Gastroesophageal sphincter (tissue), 4 donors: ENCODE data around the gene SEMA6A. TPM values are rescaled to one million over a fixed set of nuclear protein-coding genes. Genes with fewer than 3 reads are reported as not detected.

Experiments used
- ATAC-seq: fragments of 150-250 bp; one replicate; pipeline ENCODE4 v1.9.1; 2016; ENCODE audit warnings: mild to moderate bottlenecking, moderate library complexity
- H3K27ac ChIP-seq, 4 donors: fragments of 200-600 bp; sonication (generic) in 3 of 4; 1 replicate in 3 of 4; 2 replicates in 1 of 4; pipeline ENCODE4 v1.5.1; 2016 to 2019
- H3K27me3 ChIP-seq: fragments of 200-600 bp; sonication (generic); one replicate; pipeline ENCODE4 v1.5.1; 2019
- H3K36me3 ChIP-seq, 2 donors: fragments of 200-600 bp; sonication (generic); one replicate each; pipeline ENCODE4 v1.5.1; 2019; ENCODE audit warnings: control low read depth in 1 of 2
- H3K4me1 ChIP-seq, 3 donors: fragments of 200-600 bp; sonication (generic); 1 replicate in 2 of 3; 2 replicates in 1 of 3; pipeline ENCODE4 v1.5.1; 2016 to 2019; ENCODE audit warnings: control low read depth in 2 of 3
- H3K4me3 ChIP-seq, 2 donors: fragments of 200-600 bp; sonication (generic); one replicate each; pipeline ENCODE4 v1.5.1; 2019; ENCODE audit warnings: mild to moderate bottlenecking in 1 of 2, moderate library complexity in 1 of 2
- H3K9me3 ChIP-seq, 3 donors: fragments of 200-600 bp; sonication (generic); one replicate each; pipeline ENCODE4 v1.5.1; 2017 to 2019; ENCODE audit warnings: control low read depth in 2 of 3
- CTCF ChIP-seq, 4 experiments: fragments of 200-600 bp in 2 of 4; fragments of 450-650 bp in 2 of 4; sonication (generic) in 1 of 4; IDR thresholded peaks; one replicate each; pipeline ENCODE4 v1.5.1; 2017 to 2019; ENCODE audit warnings: antibody characterized with exemption in 4 of 4, mild to moderate bottlenecking in 2 of 4, moderate library complexity in 2 of 4
- EP300 ChIP-seq: sonication (generic); formaldehyde crosslinking; IDR thresholded peaks from one replicate; pipeline ENCODE4 v1.6.1; 2017; ENCODE audit warnings: antibody characterized with exemption, mild to moderate bottlenecking
- POLR2A ChIP-seq, 2 donors: fragments of 450-650 bp; IDR thresholded peaks; one replicate each; pipeline ENCODE4 v1.6.1; 2017; ENCODE audit warnings: antibody characterized with exemption in 2 of 2, mild to moderate bottlenecking in 2 of 2, moderate library complexity in 1 of 2
- POLR2AphosphoS5 ChIP-seq: sonication (generic); formaldehyde crosslinking; IDR thresholded peaks from one replicate; pipeline ENCODE4 v1.6.1; 2017; ENCODE audit warnings: antibody characterized with exemption
- WGBS, 2 donors: methylation state at CpG; one replicate each; pipeline ENCODE4 v1.1.5; 2018; ENCODE audit warnings: low coverage in 1 of 2; 5-methylcytosine and 5-hydroxymethylcytosine counted together
- total RNA-seq, 4 donors: library from RNA; depleted of rRNA; stranded (reverse); fragments of >200 nt; gene quantifications; one replicate each; pipeline ENCODE4 v1.1.0, GENCODE V29; 2016

SEMA6A gene
- total RNA-seq, 4 donors from 2014 or later = 10.9 to 19.8 (median 17.8) TPM

DNA sequence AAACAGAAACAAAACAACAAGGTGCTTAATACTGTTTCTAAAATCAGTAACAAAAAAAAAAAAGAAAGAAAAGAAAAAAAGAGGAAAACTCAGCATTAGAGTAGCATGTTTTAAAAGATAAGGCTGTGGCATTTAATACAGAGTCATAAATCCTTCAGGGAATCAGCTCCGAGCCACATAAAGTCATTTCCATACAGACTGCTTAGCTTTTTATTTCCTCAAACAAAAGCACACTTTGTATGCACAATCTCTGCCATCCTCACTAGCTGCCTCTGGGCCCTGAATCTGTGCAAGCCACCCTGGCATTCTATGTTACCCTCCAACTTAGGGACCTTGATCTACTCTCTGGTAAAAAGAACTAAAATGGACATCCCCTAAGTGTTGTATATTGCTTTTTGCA lies 87.6 kb downstream of the SEMA6A start:
- H3K9me3 ChIP-seq = no peaks in the 10 kb centered on the region
- TF ChIP-seq POLR2AphosphoS5 (no peak), POLR2A (IDR thresholded peaks at IDR 0.05) (no peak), EP300 (no peak), CTCF (IDR thresholded peaks at IDR 0.05) (no peak)
- 65 to 85% methylated on average over 1 of the region's 1 CpG for WGBS, 2 donors
- H3K36me3 ChIP-seq = peaks cover 0 to 68% of the 10 kb centered on the region in 2 donors
- H3K27ac ChIP-seq = no peak overlapping the region
- no peak for ATAC-seq
- no peaks in the 10 kb centered on the region for H3K27me3 ChIP-seq
- no peaks in the 10 kb centered on the region for H3K4me1 ChIP-seq
- H3K4me3 ChIP-seq = no peak overlapping the region

- TF ChIP-seq CTCF (IDR thresholded peaks at IDR 0.05) = no peak
- no peak for TF ChIP-seq POLR2A (IDR thresholded peaks at IDR 0.05)
- TF ChIP-seq EP300 = no peak
- no peak for TF ChIP-seq POLR2AphosphoS5
- Histone ChIP-seq H3K9me3 (no peaks in the 10 kb centered on the region), H3K27ac (no peak overlapping the region), H3K4me1 (no peaks in the 10 kb centered on the region), H3K4me3 (no peak overlapping the region), H3K36me3 (peaks cover 0 to 66% of the 10 kb centered on the region in 2 donors), H3K27me3 (no peaks in the 10 kb centered on the region)
- ATAC-seq = no peak
- WGBS, 2 donors = 83 to 100% methylated on average over 1 to 8 of the region's 8 CpGs
These were observed 88.0 kb downstream of the SEMA6A start for GRCh38 chr5:116486588-116486987.

DNA sequence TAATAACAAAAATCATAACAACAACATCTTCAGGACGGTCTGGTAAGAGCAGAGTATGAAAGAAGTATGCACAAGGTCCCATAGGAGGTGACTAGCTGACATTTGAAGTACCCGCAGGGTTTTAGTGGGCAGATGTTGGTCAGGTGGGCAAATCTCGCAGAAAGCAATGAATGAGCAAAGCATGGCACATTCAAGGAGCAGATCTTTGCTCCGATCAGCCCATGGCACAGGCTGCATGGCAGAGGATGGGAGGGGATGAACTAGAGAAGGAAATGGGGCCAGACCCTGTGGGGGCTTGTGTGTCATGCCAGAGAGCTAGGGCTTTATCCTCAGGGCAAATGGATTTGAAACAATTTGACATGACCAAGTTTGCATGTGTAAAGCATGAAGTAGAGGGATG lies 90.0 kb downstream of the SEMA6A start:
- Histone ChIP-seq H3K27me3 (no peaks in the 10 kb centered on the region), H3K36me3 (peaks cover 0 to 71% of the 10 kb centered on the region in 2 donors), H3K4me1 (no peaks in the 10 kb centered on the region), H3K9me3 (no peaks in the 10 kb centered on the region), H3K27ac (no peak overlapping the region), H3K4me3 (no peak overlapping the region)
- 89% methylated on average over 4 of the region's 4 CpGs for WGBS, 2 donors
- TF ChIP-seq CTCF (IDR thresholded peaks at IDR 0.05) = no peak
- TF ChIP-seq POLR2AphosphoS5 = no peak
- no peak for TF ChIP-seq EP300
- no peak for TF ChIP-seq POLR2A (IDR thresholded peaks at IDR 0.05)
- no peak for ATAC-seq

DNA sequence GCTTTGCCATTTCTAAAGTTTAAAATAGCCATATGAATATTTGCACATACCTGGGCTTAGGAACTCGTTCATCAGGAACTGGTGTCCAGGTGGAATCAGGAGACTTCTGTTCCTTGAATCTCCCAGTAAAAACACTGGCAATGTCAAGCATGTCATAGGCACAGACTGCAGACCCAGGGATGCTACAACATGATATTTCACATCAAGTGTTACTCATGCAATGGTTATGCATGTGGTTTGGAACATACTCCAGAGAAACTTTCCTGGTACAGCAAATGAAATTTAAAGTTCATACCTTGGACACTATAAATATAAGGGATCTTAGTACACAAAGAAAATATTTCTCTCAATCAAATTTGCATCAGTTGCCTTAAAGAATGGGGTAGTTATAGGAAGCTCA lies 92.2 kb downstream of the SEMA6A start:
- H3K27ac ChIP-seq = no peak overlapping the region
- no peaks in the 10 kb centered on the region for H3K4me1 ChIP-seq
- H3K27me3 ChIP-seq = no peaks in the 10 kb centered on the region
- no peak overlapping the region for H3K4me3 ChIP-seq
- H3K36me3 ChIP-seq = peaks cover 0 to 69% of the 10 kb centered on the region in 2 donors
- TF ChIP-seq EP300 (no peak), CTCF (IDR thresholded peaks at IDR 0.05) (no peak), POLR2A (IDR thresholded peaks at IDR 0.05) (no peak), POLR2AphosphoS5 (no peak)
- ATAC-seq = no peak
- H3K9me3 ChIP-seq = peaks cover 0 to 3% (median 0%) of the 10 kb centered on the region in 3 donors
- WGBS, 2 donors = 82 to 100% methylated on average over 1 of the region's 1 CpG

GRCh38 chr5:116480894-116481510 lies 93.6 kb downstream of the SEMA6A start:
- Histone ChIP-seq H3K27me3 (no peaks in the 10 kb centered on the region), H3K9me3 (peaks cover 0 to 13% (median 0%) of the 10 kb centered on the region in 3 donors), H3K27ac (no peak overlapping the region), H3K4me3 (no peak overlapping the region), H3K4me1 (no peaks in the 10 kb centered on the region), H3K36me3 (peaks cover 0 to 69% of the 10 kb centered on the region in 2 donors)
- ATAC-seq = no peak
- WGBS, 2 donors = 98 to 100% methylated on average over 1 to 5 of the region's 5 CpGs
- TF ChIP-seq POLR2A (IDR thresholded peaks at IDR 0.05) (no peak), CTCF (IDR thresholded peaks at IDR 0.05) (no peak), POLR2AphosphoS5 (no peak)
